Bronchus fibroblast of lung (primary cell): ENCODE results near the gene CDH9. TPM values are rescaled to one million over a fixed set of nuclear protein-coding genes. Genes with fewer than 3 reads are reported as not detected.

Experiments used
- total RNA-seq: library from RNA; depleted of rRNA; stranded (reverse); fragments of >200 nt; gene quantifications from 2 replicates; pipeline ENCODE4 v1.2.3, GENCODE V29; 2015

The CDH9 gene
- total RNA-seq, result not detected in 2 replicates

GRCh38 chr5:27038476-27038875 lies at the start of gene CDH9:
CDH9 (minus strand) TSS chr5:27038586; CDS start chr5:26988333, 50,253 bp downstream.

